Stimulated activated CD8-positive, alpha-beta memory T cell treated with anti-CD3 and anti-CD28 coated beads, Interleukin-12 subunit alpha, Interleukin-12 subunit beta, amount 100 ng/mL, for 24 hours (primary cell): ENCODE measurements around the gene TBC1D22A.

ENCODE experiments used
- DNase-seq: peaks from one replicate; pipeline ENCODE4 v3.0.0-alpha.2; 2020; ENCODE audit errors: extremely low read depth

The TBC1D22A gene

GRCh38 chr22:47059076-47059475 lies 296.6 kb downstream of the TBC1D22A start:
- no peak for DNase-seq

- DNase-seq, result no peak
Observed at GRCh38 chr22:47059701-47060161, 297.3 kb downstream of the TBC1D22A start.

- DNase-seq, result no peak
Observed at GRCh38 chr22:47060718-47061117, 298.3 kb downstream of the TBC1D22A start.

DNA sequence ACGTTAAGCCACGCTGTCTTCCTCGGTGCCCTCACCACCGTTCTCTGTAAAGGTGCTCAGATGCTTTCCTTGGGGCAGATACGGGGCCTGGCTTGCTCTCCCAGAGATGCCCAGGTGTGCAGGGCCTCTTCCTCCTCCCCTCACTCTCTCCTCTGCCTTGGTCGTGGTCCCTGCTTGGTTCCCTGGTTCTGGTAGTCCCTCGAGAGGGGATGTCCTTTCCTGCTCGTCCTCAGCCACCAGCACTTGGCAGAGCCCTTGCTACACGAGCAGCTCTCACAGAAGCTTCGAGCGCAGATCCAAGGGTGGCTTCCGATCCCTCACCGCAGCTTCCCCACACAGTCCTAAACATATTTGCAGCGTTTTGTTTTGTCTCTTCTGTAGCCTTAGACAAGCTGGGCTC lies 298.8 kb downstream of the TBC1D22A start:
- DNase-seq, result no peak

GRCh38 chr22:47062126-47062525 lies 299.7 kb downstream of the TBC1D22A start:
- DNase-seq, result no peak

- no peak for DNase-seq
Observed at GRCh38 chr22:47063071-47063509, 300.6 kb downstream of the TBC1D22A start.

GRCh38 chr22:47063606-47064005 lies 301.2 kb downstream of the TBC1D22A start:
- no peak for DNase-seq

GRCh38 chr22:47064016-47064415 lies 301.6 kb downstream of the TBC1D22A start:
- DNase-seq, result no peak

DNA sequence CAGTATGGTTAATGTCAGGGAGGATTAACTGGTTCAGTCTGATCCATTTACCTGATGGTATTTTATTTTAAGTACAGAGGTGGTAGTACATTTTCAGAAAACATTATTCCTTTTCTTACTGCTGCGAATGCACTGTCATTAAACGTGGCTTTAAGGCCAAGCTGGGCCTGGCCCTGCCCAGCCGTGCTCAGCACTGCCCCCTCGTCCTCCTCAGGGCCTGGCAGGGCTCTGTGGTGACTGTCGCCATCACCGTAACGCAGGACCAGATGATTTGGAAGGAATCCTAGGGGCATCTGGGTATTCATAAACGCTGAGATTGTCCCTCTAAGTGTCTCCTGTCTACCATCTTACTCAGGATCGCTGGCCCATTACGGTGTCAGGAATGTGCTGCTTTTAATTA lies 302.0 kb downstream of the TBC1D22A start:
- DNase-seq, result no peak

- no peak for DNase-seq
Observed at GRCh38 chr22:47065756-47066615, 303.5 kb downstream of the TBC1D22A start.

DNA sequence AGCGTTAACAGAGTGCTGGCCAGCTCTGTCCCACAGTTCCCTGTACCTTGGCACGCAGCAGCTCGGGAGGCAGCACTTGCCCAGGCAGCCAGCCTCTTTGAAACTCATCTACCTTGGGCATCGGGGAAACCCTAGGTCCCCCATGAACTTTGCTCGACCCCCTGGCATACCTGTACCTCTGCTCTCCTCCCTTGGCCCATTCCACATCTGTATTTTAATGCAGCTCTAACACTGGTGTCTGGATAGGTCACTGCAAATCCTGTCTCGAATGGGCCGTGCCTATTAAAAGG lies 304.1 kb downstream of the TBC1D22A start:
- DNase-seq, result no peak

DNA sequence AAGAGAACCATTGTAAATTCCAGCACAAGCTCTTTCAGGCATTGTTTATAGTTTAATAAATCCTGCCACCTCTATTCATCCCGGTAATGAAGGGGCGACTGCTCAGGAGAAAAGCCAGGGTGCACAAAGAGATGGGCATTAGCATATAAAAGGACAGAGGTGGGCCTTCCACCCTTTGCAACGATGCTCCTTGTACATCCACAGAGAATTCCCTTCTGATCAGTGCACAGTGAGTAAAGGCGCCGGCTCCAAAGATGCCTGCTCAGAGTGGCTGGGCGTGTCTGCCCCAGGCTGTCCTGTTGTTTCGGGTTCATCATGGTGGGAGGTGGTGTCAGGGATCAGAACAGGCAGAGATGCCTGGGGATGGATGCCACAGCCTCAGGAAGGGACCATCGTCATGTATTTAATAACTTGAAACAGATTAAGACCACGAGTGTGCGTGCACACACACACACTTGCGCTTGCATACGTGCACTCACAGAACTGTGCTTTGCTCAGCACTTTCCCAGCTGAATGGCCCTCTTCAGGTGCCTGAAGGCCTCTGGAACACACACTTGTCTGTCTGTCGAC lies 305.0 kb downstream of the TBC1D22A start:
- no peak for DNase-seq

DNA sequence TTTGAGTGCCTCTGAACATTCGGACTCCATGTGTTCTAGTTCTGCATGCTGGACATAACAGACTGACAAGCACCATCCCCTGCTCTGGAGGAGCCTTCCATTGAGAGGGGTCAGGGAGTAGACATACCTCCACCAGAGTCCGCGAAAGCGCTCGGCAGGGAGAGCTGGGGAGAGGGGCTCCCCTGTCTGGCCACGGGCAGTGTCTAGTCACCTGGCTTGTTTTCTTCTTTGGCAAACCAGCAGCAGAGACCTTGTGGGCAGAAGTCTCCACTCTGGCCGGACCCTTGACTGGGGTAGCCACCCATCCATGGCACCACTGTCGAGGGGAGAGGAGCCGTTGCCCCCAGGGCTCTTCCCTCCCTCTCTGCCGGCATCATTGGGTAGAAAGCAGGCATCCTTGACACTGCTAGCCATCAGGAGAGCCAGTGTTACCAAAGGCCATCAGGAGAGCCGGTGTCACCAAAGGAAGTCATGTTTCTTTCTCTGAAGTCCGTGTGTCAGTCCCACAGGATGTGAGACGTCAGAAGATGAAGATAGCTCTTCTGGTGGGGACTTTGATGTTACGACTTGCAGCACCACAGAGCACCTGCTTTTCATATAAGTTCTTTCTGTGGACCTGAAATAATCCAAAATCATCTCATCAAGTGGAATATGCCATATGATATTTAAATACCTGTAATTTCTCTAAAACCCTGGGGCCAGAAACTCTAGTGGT lies 305.6 kb downstream of the TBC1D22A start:
- DNase-seq, result no peak

- no peak for DNase-seq
Observed at GRCh38 chr22:47068626-47068996, 306.2 kb downstream of the TBC1D22A start.

- no peak for DNase-seq
Observed at GRCh38 chr22:47069270-47069669, 306.8 kb downstream of the TBC1D22A start.

- DNase-seq, result no peak
Observed at GRCh38 chr22:47071078-47071806, 308.8 kb downstream of the TBC1D22A start.

DNA sequence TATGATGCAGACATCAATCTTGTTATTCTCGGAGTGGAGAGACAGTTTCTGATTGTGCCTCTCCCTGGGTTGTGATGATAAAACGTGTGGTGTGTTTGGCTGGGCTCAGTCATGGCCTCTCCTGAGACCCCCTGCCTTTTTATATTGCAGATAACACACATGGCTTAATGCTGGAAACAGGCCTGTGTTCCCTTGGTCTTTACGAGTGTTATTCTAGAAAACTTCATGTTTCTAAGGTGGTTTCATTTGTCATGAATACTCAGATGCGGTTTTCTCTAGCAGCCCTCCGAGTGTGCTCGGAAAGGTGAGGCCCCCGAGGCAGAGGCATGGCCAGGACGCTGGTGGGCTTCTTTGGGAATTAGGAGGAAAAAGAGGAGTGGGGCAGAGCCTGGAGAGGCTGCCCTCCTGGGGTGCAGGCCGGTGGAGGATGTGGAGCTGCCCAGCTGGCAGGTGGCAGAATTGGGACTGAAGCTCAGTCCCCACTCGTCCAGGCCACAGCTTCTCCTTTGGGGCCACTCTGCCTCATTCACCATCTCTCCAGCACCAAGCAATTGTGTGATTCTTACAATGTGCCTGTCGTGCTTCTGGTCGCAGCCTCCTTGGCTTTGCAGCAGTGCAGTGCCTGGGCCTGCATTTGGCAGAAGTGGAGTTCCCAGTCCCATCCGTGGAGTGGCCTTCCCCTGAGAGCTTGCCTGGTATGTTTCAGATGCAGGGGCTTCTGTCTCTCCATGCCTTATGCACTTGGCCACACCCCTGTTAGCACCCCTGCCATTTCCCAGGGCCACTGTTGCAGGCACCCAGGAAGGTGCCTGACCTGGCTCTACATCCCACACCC lies 309.6 kb downstream of the TBC1D22A start:
- DNase-seq, result no peak

- DNase-seq, result no peak
Observed at GRCh38 chr22:47072642-47072967, 310.2 kb downstream of the TBC1D22A start.

DNA sequence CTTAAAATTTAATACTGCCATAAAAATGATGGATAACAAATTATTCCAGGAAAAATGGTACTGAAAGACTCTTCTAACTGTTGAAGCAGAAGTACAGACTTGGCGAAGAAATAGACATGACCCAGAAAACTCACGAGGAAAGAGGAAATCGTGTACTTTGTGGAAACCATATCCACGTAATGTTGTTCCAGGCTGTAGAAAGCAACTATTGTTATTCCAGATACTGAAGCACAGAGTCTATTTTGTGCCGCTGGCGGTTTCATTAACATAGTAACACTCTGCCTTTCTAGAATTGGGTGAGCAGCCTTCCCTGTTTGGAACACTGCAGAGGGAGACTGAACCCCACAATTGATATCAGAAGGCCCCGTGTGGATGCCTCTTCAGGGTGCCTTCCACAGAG lies 310.6 kb downstream of the TBC1D22A start:
- DNase-seq, result no peak

GRCh38 chr22:47074105-47074504 lies 311.7 kb downstream of the TBC1D22A start:
- DNase-seq, result no peak

DNA sequence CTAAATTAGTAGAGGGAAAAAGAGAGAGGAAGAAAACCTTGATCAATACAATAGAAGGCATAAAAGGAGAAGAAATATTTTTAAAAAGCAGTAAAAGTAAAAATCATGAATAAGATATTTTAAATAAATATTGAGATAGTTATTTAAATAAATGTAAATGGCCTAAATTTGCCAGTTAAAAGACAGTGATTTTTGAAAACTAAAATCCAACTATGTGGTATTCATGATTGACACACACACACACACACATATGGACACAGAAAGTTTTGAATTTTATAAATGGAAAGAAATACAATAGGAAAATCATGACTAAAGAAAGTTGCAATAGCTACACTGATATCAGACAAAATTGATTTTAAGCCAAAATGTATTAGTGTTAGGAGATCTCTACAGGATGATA lies 313.1 kb downstream of the TBC1D22A start:
- DNase-seq, result no peak

DNA sequence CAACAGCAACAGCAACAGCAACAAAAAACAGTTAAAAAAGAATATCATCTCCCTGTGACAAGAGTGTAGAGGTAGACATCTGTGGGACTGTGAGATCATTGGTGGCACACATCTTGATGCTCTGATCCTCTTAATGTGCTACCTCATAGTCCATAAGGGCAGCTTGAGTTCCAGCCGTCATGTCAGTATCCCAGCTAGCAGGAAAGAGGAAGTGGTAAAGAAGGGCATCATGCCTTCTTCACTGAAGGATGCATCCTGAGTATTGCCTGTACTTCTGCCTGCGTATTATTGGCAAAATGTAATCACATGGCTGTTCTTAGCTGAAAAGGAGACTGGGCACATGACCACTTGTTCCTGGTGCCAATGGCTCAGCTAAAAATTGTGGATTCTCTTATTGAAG lies 314.3 kb downstream of the TBC1D22A start:
- DNase-seq, result no peak
